HepG2 (cell line): ENCODE measurements around the gene PCAT6. TPM values are rescaled to one million over a fixed set of nuclear protein-coding genes. Genes with fewer than 3 reads are reported as not detected.

ENCODE experiments used
- AHR ChIP-seq: IDR thresholded peaks from 2 replicates; pipeline ENCODE4 v1.6.1; 2018; ENCODE audit warnings: missing genetic modification reagents, missing compliant biosample characterization
- EED ChIP-seq: sonication (generic); formaldehyde crosslinking; IDR thresholded peaks from 2 replicates; pipeline ENCODE4 v1.5.0; 2020; ENCODE audit warnings: mild to moderate bottlenecking, missing genetic modification reagents
- FOXA3 ChIP-seq: IDR thresholded peaks from 2 replicates; pipeline ENCODE4 v1.6.1; 2016; ENCODE audit warnings: missing genetic modification reagents, missing compliant biosample characterization
- HCFC1 ChIP-seq: fragments of 150-350 bp; IDR thresholded peaks from 2 replicates; pipeline ENCODE4 v1.6.1; 2014; ENCODE audit warnings: low read depth, low read length
- HOXA7 ChIP-seq: sonication (generic); formaldehyde crosslinking; IDR thresholded peaks from 2 replicates; pipeline ENCODE4 v1.8.1; 2022; ENCODE audit warnings: mild to moderate bottlenecking, missing genetic modification reagents, moderate library complexity
- HOXA9 ChIP-seq: sonication (generic); formaldehyde crosslinking; IDR thresholded peaks from 2 replicates; pipeline ENCODE4 v1.8.1; 2022; ENCODE audit warnings: missing genetic modification reagents, mild to moderate bottlenecking, moderate library complexity, borderline replicate concordance
- KDM3A ChIP-seq: IDR thresholded peaks from 2 replicates; pipeline ENCODE4 v1.6.1; 2018; ENCODE audit warnings: low read depth, missing compliant biosample characterization
- KLF11 ChIP-seq: IDR thresholded peaks from 2 replicates; pipeline ENCODE4 v1.6.1; 2016; ENCODE audit warnings: missing compliant biosample characterization
- PRPF4 ChIP-seq: fragments of 200-400 bp; formaldehyde crosslinking; IDR thresholded peaks from 2 replicates; pipeline ENCODE4 v1.6.1; 2016; ENCODE audit warnings: low read length, low read depth; ENCODE audit not compliant: poor library complexity, severe bottlenecking
- SRY ChIP-seq: sonication (generic); formaldehyde crosslinking; IDR thresholded peaks from 2 replicates; pipeline ENCODE4 v1.8.0; 2022; ENCODE audit warnings: mild to moderate bottlenecking, missing genetic modification reagents
- TP53 ChIP-seq: sonication (generic); formaldehyde crosslinking; conservative IDR thresholded peaks from 2 replicates; pipeline ENCODE4 v1.4.0; 2020; ENCODE audit warnings: missing genetic modification reagents
- ZNF34 ChIP-seq: sonication (generic); formaldehyde crosslinking; IDR thresholded peaks from 2 replicates; pipeline ENCODE4 v1.4.0; 2020; ENCODE audit warnings: mild to moderate bottlenecking, missing genetic modification reagents, borderline replicate concordance
- ZNF550 ChIP-seq: sonication (generic); formaldehyde crosslinking; IDR thresholded peaks from 2 replicates; pipeline ENCODE4 v1.4.0; 2020; ENCODE audit warnings: mild to moderate bottlenecking, missing genetic modification reagents, borderline replicate concordance
- ZNF562 ChIP-seq: sonication (generic); formaldehyde crosslinking; IDR thresholded peaks from 2 replicates; pipeline ENCODE4 v1.8.0; 2022; ENCODE audit warnings: missing genetic modification reagents, borderline replicate concordance
- ZNF614 ChIP-seq: IDR thresholded peaks from 2 replicates; pipeline ENCODE4 v1.6.1; 2018; ENCODE audit warnings: missing biosample characterization, missing genetic modification reagents, inconsistent platforms, borderline replicate concordance
- ZNF788 ChIP-seq: sonication (generic); formaldehyde crosslinking; IDR thresholded peaks from 2 replicates; pipeline ENCODE4 v1.5.0; 2020; ENCODE audit warnings: mild to moderate bottlenecking, missing genetic modification reagents, borderline replicate concordance
- polyA plus RNA-seq, 8 experiments: library from polyadenylated mRNA; depleted of rRNA in 3 of 8; stranded (reverse) in 7 of 8; unstranded in 1 of 8; fragments of >200 nt; fragmentation: Illumina TruSeq in 4 of 8; extraction: Trizol in 4 of 8; gene quantifications; 2 replicates each; pipeline versions ENCODE4 v1.2.1 to v1.2.3, GENCODE V29; 2011 to 2016; ENCODE audit warnings: low read depth in 4 of 8, missing spikeins in 1 of 8, mixed read lengths in 1 of 8; ENCODE audit not compliant: insufficient read depth in 1 of 8
- total RNA-seq, 5 experiments: library from RNA; depleted of rRNA; stranded (reverse); fragments of >200 nt; fragmentation: Illumina TruSeq; extraction: Trizol; gene quantifications; 2 replicates each; pipeline ENCODE4 v1.2.3, GENCODE V29; 2016; ENCODE audit warnings: low read depth in 1 of 5
- TF ChIP-seq, protein P1 (sequence below): sonication (generic); formaldehyde crosslinking; IDR thresholded peaks from 2 replicates; pipeline ENCODE4 v1.4.0; 2020; ENCODE audit warnings: mild to moderate bottlenecking, missing genetic modification reagents
- TF ChIP-seq, protein P2 (sequence below): sonication (generic); formaldehyde crosslinking; IDR thresholded peaks from 2 replicates; pipeline ENCODE4 v1.4.0; 2020; ENCODE audit warnings: mild to moderate bottlenecking, low read depth, missing genetic modification reagents
- TF ChIP-seq, protein P3 (sequence below): IDR thresholded peaks from 2 replicates; pipeline ENCODE4 v1.6.1; 2016; ENCODE audit warnings: missing biosample characterization, missing genetic modification reagents, low read depth
- TF ChIP-seq, protein P4 (sequence below): sonication (generic); formaldehyde crosslinking; IDR thresholded peaks from 2 replicates; pipeline ENCODE4 v1.4.0; 2020; ENCODE audit warnings: low read depth, missing genetic modification reagents

Gene PCAT6
- total and polyA plus RNA-seq, 2 of the 13 experiments (the other 11 are each of a cell fraction or from before 2014, with no cell fraction given) = 0.60 to 4.4 TPM

DNA sequence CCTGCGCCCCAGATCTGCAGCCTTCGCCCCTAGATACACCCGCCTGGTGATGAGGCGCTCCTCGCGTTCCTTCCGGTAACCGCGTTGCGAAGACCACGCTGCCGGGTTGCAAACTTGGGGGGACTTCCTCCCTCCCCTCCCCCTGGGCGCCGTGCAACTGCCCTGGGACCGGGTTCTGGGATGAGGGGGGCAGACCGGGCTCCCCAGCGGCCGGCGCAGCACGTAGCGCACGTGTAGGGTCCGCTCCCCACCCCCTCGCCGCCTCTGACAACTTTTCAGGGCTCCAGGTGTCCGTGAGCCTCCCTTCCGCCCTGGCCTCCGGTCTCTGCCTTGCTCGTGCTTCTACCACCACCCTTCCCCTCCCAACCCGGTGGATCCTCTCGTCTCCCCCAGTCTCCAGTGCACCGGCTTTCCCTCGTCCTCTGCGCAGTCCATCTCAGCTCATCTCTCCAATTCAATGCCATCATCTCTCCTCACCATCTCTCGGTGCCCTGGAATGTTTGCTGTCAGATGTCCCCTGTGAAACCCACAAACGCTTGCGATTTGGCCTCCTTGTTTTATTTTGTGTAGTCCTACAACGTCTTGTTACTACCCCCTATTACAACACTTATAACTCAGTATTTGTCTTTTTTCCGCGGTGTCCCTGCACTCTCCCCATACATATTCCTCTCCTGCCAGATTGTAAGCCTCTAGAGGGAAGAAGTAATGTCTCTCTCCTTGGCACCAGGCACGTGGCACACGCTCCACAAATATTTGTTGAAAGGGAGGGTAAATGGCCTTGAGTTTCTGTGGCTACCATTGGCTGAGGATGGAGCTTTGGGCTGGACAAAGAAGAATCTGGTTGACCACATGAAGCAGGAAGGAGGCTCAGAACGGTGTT lies 782 bp downstream of the PCAT6 start (continued):
- TF ChIP-seq EED = no peak
- 0 out of 2 replicates have a peak, but pooled peaks have one; percentile 56 for TF ChIP-seq HOXA9
- TF ChIP-seq ZNF34 = no peak
- TF ChIP-seq, protein P1, sequence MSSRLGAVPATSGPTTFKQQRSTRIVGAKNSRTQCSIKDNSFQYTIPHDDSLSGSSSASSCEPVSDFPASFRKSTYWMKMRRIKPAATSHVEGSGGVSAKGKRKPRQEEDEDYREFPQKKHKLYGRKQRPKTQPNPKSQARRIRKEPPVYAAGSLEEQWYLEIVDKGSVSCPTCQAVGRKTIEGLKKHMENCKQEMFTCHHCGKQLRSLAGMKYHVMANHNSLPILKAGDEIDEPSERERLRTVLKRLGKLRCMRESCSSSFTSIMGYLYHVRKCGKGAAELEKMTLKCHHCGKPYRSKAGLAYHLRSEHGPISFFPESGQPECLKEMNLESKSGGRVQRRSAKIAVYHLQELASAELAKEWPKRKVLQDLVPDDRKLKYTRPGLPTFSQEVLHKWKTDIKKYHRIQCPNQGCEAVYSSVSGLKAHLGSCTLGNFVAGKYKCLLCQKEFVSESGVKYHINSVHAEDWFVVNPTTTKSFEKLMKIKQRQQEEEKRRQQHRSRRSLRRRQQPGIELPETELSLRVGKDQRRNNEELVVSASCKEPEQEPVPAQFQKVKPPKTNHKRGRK (CRISPR knock-in tag) = no peak
- 0 out of 2 replicates have a peak, but pooled peaks have one; percentile 8 for TF ChIP-seq KDM3A (CRISPR knock-in tag)
- TF ChIP-seq, protein P2, sequence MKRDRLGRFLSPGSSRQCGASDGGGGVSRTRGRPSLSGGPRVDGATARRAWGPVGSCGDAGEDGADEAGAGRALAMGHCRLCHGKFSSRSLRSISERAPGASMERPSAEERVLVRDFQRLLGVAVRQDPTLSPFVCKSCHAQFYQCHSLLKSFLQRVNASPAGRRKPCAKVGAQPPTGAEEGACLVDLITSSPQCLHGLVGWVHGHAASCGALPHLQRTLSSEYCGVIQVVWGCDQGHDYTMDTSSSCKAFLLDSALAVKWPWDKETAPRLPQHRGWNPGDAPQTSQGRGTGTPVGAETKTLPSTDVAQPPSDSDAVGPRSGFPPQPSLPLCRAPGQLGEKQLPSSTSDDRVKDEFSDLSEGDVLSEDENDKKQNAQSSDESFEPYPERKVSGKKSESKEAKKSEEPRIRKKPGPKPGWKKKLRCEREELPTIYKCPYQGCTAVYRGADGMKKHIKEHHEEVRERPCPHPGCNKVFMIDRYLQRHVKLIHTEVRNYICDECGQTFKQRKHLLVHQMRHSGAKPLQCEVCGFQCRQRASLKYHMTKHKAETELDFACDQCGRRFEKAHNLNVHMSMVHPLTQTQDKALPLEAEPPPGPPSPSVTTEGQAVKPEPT (CRISPR knock-in tag) = no peak
- TF ChIP-seq PRPF4 = no peak
- 0 out of 2 replicates have a peak, but pooled peaks have one; percentile 42 for TF ChIP-seq KLF11 (CRISPR knock-in tag)
- peak; percentile 14; the same call in 1 of the 2 replicates for TF ChIP-seq ZNF614 (CRISPR knock-in tag)
- TF ChIP-seq, protein P3, sequence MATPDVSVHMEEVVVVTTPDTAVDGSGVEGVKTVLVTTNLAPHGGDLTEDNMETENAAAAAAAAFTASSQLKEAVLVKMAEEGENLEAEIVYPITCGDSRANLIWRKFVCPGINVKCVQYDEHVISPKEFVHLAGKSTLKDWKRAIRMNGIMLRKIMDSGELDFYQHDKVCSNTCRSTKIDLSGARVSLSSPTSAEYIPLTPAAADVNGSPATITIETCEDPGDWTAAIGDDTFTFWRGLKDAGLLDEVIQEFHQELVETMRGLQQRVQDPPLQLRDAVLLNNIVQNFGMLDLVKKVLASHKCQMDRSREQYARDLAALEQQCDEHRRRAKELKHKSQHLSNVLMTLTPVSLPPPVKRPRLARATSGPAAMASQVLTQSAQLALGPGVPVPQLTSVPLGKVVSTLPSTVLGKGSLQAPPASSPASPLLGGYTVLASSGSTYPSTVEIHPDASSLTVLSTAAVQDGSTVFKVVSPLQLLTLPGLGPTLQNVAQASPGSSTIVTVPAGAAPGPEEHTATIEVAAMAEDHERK = no peak
- no peak for TF ChIP-seq SRY (CRISPR knock-in tag)
- TF ChIP-seq FOXA3 = peak; percentile 48; the same call in 1 of the 2 replicates
- TF ChIP-seq ZNF550 = no peak
- no peak for TF ChIP-seq ZNF562 (CRISPR knock-in tag)
- TF ChIP-seq AHR = no peak
- no peak for TF ChIP-seq TP53 (CRISPR knock-in tag)
- TF ChIP-seq, protein P4, sequence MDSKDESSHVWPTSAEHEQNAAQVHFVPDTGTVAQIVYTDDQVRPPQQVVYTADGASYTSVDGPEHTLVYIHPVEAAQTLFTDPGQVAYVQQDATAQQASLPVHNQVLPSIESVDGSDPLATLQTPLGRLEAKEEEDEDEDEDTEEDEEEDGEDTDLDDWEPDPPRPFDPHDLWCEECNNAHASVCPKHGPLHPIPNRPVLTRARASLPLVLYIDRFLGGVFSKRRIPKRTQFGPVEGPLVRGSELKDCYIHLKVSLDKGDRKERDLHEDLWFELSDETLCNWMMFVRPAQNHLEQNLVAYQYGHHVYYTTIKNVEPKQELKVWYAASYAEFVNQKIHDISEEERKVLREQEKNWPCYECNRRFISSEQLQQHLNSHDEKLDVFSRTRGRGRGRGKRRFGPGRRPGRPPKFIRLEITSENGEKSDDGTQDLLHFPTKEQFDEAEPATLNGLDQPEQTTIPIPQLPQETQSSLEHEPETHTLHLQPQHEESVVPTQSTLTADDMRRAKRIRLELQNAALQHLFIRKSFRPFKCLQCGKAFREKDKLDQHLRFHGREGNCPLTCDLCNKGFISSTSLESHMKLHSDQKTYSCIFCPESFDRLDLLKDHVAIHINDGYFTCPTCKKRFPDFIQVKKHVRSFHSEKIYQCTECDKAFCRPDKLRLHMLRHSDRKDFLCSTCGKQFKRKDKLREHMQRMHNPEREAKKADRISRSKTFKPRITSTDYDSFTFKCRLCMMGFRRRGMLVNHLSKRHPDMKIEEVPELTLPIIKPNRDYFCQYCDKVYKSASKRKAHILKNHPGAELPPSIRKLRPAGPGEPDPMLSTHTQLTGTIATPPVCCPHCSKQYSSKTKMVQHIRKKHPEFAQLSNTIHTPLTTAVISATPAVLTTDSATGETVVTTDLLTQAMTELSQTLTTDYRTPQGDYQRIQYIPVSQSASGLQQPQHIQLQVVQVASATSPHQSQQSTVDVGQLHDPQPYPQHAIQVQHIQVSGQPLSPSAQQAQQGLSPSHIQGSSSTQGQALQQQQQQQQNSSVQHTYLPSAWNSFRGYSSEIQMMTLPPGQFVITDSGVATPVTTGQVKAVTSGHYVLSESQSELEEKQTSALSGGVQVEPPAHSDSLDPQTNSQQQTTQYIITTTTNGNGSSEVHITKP (CRISPR knock-in tag) = 0 out of 2 replicates have a peak, but pooled peaks have one; percentile 8
- TF ChIP-seq HCFC1 = no peak
- peak; percentile 79; the same call in 1 of the 2 replicates for TF ChIP-seq HOXA7 (CRISPR knock-in tag)
- peak; percentile 69; the same call in 1 of the 2 replicates for TF ChIP-seq ZNF788 (CRISPR knock-in tag)
